Mesangial cell (primary cell): ENCODE data around the gene ZBTB49. TPM values are rescaled to one million over a fixed set of nuclear protein-coding genes. Genes with fewer than 3 reads are reported as not detected.

Experiments used
- total RNA-seq: library from RNA; depleted of rRNA; stranded (reverse); fragments of >200 nt; gene quantifications from 2 replicates; pipeline ENCODE4 v1.2.3, GENCODE V29; 2015

Gene ZBTB49
- total RNA-seq: 0.81 and 2.0 TPM in 2 replicates

GRCh38 chr4:4289941-4290850, at the start of gene ZBTB49, which contains the start of gene LYAR:
Gene ZBTB49, plus strand, starts transcription at chr4:4290251. Its CDS starts 9,695 bp downstream, at chr4:4299946.
Gene LYAR, minus strand, starts transcription at chr4:4290154. Its CDS starts 6,412 bp downstream, at chr4:4283742.

DNA sequence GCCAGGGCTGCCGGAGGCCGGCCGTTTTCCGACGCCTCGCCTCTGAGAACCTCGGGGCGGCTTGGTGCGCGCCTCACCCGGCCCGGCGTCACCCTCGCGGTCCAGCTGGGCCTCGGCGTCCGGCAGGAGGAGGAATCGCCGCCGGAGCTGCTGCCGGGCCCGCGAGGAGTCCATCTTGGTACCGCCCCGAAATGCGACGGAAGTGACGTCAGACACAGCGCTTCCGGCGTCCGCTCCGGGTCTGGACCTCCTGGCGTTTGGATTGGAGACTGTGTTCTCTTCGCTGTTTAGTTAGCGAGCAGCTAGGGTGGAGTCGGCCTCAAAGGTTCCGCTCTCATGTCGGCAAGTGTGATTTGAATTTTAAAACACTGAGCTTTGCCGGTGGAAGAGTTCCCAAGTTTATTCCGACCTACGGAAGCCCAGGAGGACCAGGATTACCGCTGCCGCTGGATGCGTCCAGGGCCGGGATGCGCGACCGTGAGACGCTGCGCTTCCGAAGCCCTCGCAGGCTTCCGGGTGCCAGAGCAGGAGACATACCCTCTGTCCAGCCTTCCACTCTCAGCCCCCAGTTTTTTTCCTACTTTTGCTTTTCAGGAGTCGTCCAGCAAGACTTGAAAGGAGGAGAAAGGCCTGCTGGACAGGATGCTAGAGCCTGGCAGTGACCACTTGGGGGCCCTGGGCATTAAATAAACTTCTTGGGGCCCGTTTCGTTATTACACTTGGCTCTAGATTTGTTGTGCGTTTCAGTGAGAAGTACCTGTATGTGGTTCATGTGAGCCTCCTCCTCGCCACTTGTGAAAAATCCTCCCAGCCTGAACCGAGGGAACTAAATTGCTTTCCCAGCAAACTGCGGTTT, 41.8 kb upstream of the ZBTB49 start, which contains the start of gene TMEM128:
TMEM128 (minus strand) TSS at position 195 of the 856 bp plus-strand sequence; CDS start at position 174, 21 bp downstream.

Other genes with a start within 250 kb of the ZBTB49 start
- gene OTOP1, start 63.3 kb upstream of the ZBTB49 start, total RNA-seq: not detected in 2 replicates
- gene TMEM128, start 42.0 kb upstream of the ZBTB49 start, total RNA-seq: 18.4 and 20.2 TPM in 2 replicates
- gene LYAR, start 97 bp upstream of the ZBTB49 start, total RNA-seq: 3.2 and 15.0 TPM in 2 replicates
- gene NSG1, start 96.9 kb downstream of the ZBTB49 start, total RNA-seq: 0.65 and 1.5 TPM in 2 replicates